ENCODE measurements around the gene HCST.
A peak's percentile ranks its signal among the peaks of the same experiment; 100 is the strongest.

- TF ChIP-seq POLR2A (IDR thresholded peaks at IDR 0.05) (peak; percentile 17 to 18), CTCF (IDR thresholded peaks at IDR 0.05 in 4 of 5, conservative IDR thresholded peaks at IDR 0.05 in 1 of 5) (no peak)
Observed at GRCh38 chr19:35903550-35904179, 1.3 kb downstream of the HCST start.
